ENCODE results near the gene HIPK2. TPM values are rescaled to one million over a fixed set of nuclear protein-coding genes. Genes with fewer than 3 reads are reported as not detected.
A peak's percentile ranks its signal among the peaks of the same experiment; 100 is the strongest.

HIPK2 gene
- polyA plus RNA-seq, 3 donors: 1.6 to 12.1 (median 3.0) TPM

DNA sequence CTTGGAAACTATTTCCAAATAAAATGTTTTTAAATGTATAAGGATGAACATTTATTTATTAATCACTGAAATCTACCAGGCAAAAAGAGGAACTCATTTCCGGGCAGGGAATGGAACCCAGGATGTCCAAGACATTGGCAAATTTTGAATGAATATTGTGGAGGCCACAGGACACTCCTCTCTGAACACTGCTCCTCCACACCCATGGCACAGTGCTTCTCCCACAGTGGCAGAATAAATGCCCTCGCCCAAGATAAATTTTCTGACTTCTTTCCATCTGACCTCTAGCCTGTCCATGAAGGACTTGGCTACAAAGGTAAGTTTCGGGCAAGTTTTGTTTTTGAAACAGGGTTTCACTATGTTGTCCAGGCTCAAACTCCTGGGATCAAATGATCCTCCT lies 39.0 kb downstream of the HIPK2 start:
- Mint-ChIP-seq H3K4me3 (no peak overlapping the region), H3K27ac (peak overlapping the region in 3 of 7 donors; percentile 3 to 21 (median 16)), H3K36me3 (peaks cover 54 to 70% of the 10 kb centered on the region in 2 donors), H3K9me3 (no peaks in the 10 kb centered on the region), H3K27me3 (ENCODE audit: low read depth in 3 of 3) (peaks cover 0 to 3% (median 0%) of the 10 kb centered on the region in 3 donors), H3K4me1 (peaks cover 60% of the 10 kb centered on the region)
- no peak for DNase-seq
- H3K9ac ChIP-seq (ENCODE audit: insufficient read depth, low read length, poor library complexity, severe bottlenecking): no peak overlapping the region
- H3K4me2 ChIP-seq (replicated peaks; ENCODE audit: extremely low read depth, low read length, poor library complexity, severe bottlenecking): no peak overlapping the region
- WGBS (ENCODE audit: insufficient coverage): 100% methylated on average over 2 of the region's 3 CpGs
- H3K27ac ChIP-seq (ENCODE audit: low read depth in 1 of 2, low read length in 2 of 2): no peak overlapping the region
- H3K27me3 ChIP-seq (ENCODE audit: control insufficient read depth in 2 of 2, insufficient read depth in 2 of 2, low read length in 2 of 2): no peaks in the 10 kb centered on the region
- no peak overlapping the region for H2AFZ ChIP-seq (ENCODE audit: insufficient read depth, low read depth, low read length, poor library complexity, severe bottlenecking)
- peaks cover 10 to 24% of the 10 kb centered on the region in 2 donors for H3K36me3 ChIP-seq (replicated peaks in 1 of 2; ENCODE audit: control insufficient read depth in 1 of 2, insufficient read depth in 2 of 2, low read length in 2 of 2)
- H4K20me1 ChIP-seq (ENCODE audit: insufficient read depth, low read length): peaks cover 41% of the 10 kb centered on the region
- TF ChIP-seq, protein P1, sequence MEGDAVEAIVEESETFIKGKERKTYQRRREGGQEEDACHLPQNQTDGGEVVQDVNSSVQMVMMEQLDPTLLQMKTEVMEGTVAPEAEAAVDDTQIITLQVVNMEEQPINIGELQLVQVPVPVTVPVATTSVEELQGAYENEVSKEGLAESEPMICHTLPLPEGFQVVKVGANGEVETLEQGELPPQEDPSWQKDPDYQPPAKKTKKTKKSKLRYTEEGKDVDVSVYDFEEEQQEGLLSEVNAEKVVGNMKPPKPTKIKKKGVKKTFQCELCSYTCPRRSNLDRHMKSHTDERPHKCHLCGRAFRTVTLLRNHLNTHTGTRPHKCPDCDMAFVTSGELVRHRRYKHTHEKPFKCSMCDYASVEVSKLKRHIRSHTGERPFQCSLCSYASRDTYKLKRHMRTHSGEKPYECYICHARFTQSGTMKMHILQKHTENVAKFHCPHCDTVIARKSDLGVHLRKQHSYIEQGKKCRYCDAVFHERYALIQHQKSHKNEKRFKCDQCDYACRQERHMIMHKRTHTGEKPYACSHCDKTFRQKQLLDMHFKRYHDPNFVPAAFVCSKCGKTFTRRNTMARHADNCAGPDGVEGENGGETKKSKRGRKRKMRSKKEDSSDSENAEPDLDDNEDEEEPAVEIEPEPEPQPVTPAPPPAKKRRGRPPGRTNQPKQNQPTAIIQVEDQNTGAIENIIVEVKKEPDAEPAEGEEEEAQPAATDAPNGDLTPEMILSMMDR (IDR thresholded peaks at IDR 0.05): no peak
- H3K79me2 ChIP-seq (ENCODE audit: insufficient read depth, low read length): peaks cover 95% of the 10 kb centered on the region
- no peak overlapping the region for H3K4me3 ChIP-seq (replicated peaks in 1 of 3; ENCODE audit: low read depth in 2 of 3, low read length in 3 of 3)
- intact Hi-C loops (cut with micrococcal nuclease): loop anchor here in 1 of 2 donors (10.0 kb wide), 1 partner anchor 94 kb away; no protein-coding TSS in a partner anchor
- H3K9me3 ChIP-seq (replicated peaks in 1 of 2; ENCODE audit: control insufficient read depth in 1 of 2, insufficient read depth in 1 of 2, low read length in 2 of 2): no peaks in the 10 kb centered on the region
- H3K4me1 ChIP-seq (ENCODE audit: control insufficient read depth in 1 of 2, insufficient read depth in 2 of 2, low read length in 2 of 2): peaks cover 14 to 33% of the 10 kb centered on the region in 2 donors

DNA sequence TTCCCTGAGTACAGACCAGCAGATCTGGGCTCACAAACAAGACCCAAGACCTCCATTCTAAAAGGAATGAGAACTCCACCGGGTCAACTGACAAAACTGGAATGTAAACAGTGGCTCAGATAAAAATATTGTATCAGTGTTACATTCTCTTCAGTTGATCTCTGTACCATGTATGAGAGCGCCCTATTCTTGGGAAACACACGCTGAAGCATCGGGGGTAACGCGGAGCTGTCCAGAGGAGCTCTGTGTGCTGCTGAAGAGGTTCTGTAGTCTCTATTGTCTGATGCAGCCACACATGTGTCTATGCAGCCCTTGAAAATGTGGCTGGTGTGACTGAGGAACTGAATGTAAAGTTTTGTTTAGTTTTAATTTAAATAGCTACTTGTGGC lies 39.7 kb downstream of the HIPK2 start:
- Mint-ChIP-seq H3K4me1 (peaks cover 57% of the 10 kb centered on the region), H3K27me3 (ENCODE audit: low read depth in 3 of 3) (peaks cover 0 to 3% (median 0%) of the 10 kb centered on the region in 3 donors), H3K9me3 (peaks cover 0 to 1% (median 0%) of the 10 kb centered on the region in 7 donors), H3K27ac (peak overlapping the region in 4 of 7 donors; percentile 22 to 72 (median 62)), H3K36me3 (peaks cover 54 to 70% of the 10 kb centered on the region in 2 donors), H3K4me3 (no peak overlapping the region)
- H2AFZ ChIP-seq (ENCODE audit: insufficient read depth, low read depth, low read length, poor library complexity, severe bottlenecking): no peak overlapping the region
- H3K4me3 ChIP-seq (replicated peaks in 1 of 3; ENCODE audit: low read depth in 2 of 3, low read length in 3 of 3): no peak overlapping the region
- no peak overlapping the region for H3K9ac ChIP-seq (ENCODE audit: insufficient read depth, low read length, poor library complexity, severe bottlenecking)
- H3K9me3 ChIP-seq (replicated peaks in 1 of 2; ENCODE audit: control insufficient read depth in 1 of 2, insufficient read depth in 1 of 2, low read length in 2 of 2): no peaks in the 10 kb centered on the region
- H3K4me2 ChIP-seq (replicated peaks; ENCODE audit: extremely low read depth, low read length, poor library complexity, severe bottlenecking): no peak overlapping the region
- H4K20me1 ChIP-seq (ENCODE audit: insufficient read depth, low read length): peaks cover 34% of the 10 kb centered on the region
- H3K36me3 ChIP-seq (replicated peaks in 1 of 2; ENCODE audit: control insufficient read depth in 1 of 2, insufficient read depth in 2 of 2, low read length in 2 of 2): peaks cover 10 to 24% of the 10 kb centered on the region in 2 donors
- H3K4me1 ChIP-seq (ENCODE audit: control insufficient read depth in 1 of 2, insufficient read depth in 2 of 2, low read length in 2 of 2): peaks cover 14 to 34% of the 10 kb centered on the region in 2 donors
- H3K27ac ChIP-seq (ENCODE audit: low read depth in 1 of 2, low read length in 2 of 2): peak overlapping the region in 1 of 2 donors; percentile 29
- peaks cover 95% of the 10 kb centered on the region for H3K79me2 ChIP-seq (ENCODE audit: insufficient read depth, low read length)
- WGBS (ENCODE audit: insufficient coverage): 94% methylated on average over 4 of the region's 6 CpGs
- no peak for DNase-seq
- TF ChIP-seq, protein P1 (IDR thresholded peaks at IDR 0.05): no peak
- intact Hi-C loops (cut with micrococcal nuclease): loop anchor here in 1 of 2 donors (10.0 kb wide), 1 partner anchor 93 kb away; no protein-coding TSS in a partner anchor
- no peaks in the 10 kb centered on the region for H3K27me3 ChIP-seq (ENCODE audit: control insufficient read depth in 2 of 2, insufficient read depth in 2 of 2, low read length in 2 of 2)

Measured in CD14-positive monocyte (primary cell).